SK-N-SH treated with all-trans-retinoic acid at 6 μM for 48 hours (cell line): ENCODE data around the gene CFAP221.

ENCODE experiments used
- ARNTL ChIP-seq: fragments of 450-650 bp; formaldehyde crosslinking; IDR thresholded peaks from 2 replicates; pipeline ENCODE4 v1.5.0; 2020; ENCODE audit warnings: low read depth, mild to moderate bottlenecking, moderate library complexity, borderline replicate concordance
- ESRRG ChIP-seq: fragments of 250-450 bp; sonication (Bioruptor Pico); IDR thresholded peaks from 2 replicates; pipeline ENCODE4 v1.6.1; 2021; ENCODE audit warnings: mild to moderate bottlenecking
- GLIS3 ChIP-seq: fragments of 250-450 bp; sonication (Bioruptor Pico); IDR thresholded peaks from 2 replicates; pipeline ENCODE4 v1.5.0; 2020; ENCODE audit warnings: mild to moderate bottlenecking, moderate library complexity
- OSR1 ChIP-seq: fragments of 250-450 bp; sonication (Bioruptor Pico); IDR thresholded peaks from 2 replicates; pipeline ENCODE4 v1.8.0; 2022; ENCODE audit warnings: moderate library complexity, mild to moderate bottlenecking, inconsistent platforms
- PATZ1 ChIP-seq: fragments of 250-450 bp; sonication (Bioruptor Pico); IDR thresholded peaks from 2 replicates; pipeline ENCODE4 v1.8.0; 2020; ENCODE audit warnings: mild to moderate bottlenecking, moderate library complexity, borderline replicate concordance
- RARB ChIP-seq: fragments of 250-450 bp; sonication (Bioruptor Pico); IDR thresholded peaks from 2 replicates; pipeline ENCODE4 v1.8.0; 2021; ENCODE audit warnings: mild to moderate bottlenecking, moderate library complexity
- SNAI2 ChIP-seq: fragments of 250-450 bp; sonication (Bioruptor Pico); IDR thresholded peaks from 2 replicates; pipeline ENCODE4 v1.5.0; 2020; ENCODE audit warnings: mild to moderate bottlenecking, moderate library complexity
- TOX ChIP-seq: fragments of 250-450 bp; sonication (Bioruptor Pico); IDR thresholded peaks from 2 replicates; pipeline ENCODE4 v1.8.0; 2021; ENCODE audit warnings: mild to moderate bottlenecking, moderate library complexity, borderline replicate concordance
- TSHZ2 ChIP-seq: fragments of 250-450 bp; sonication (Bioruptor Pico); IDR thresholded peaks from 2 replicates; pipeline ENCODE4 v1.5.0; 2020; ENCODE audit warnings: mild to moderate bottlenecking, moderate library complexity
- ZC3H10 ChIP-seq: fragments of 250-450 bp; sonication (Bioruptor Pico); IDR thresholded peaks from 2 replicates; pipeline ENCODE4 v1.5.1; 2021; ENCODE audit warnings: mild to moderate bottlenecking, moderate library complexity
- ZFP3 ChIP-seq: fragments of 250-450 bp; sonication (Bioruptor Pico); IDR thresholded peaks from 2 replicates; pipeline ENCODE4 v1.5.0; 2020; ENCODE audit warnings: mild to moderate bottlenecking, moderate library complexity
- ZNF565 ChIP-seq: fragments of 450-650 bp; formaldehyde crosslinking; conservative IDR thresholded peaks from 2 replicates; pipeline ENCODE4 v1.5.0; 2020; ENCODE audit warnings: low read depth, mild to moderate bottlenecking, moderate library complexity
- TF ChIP-seq, protein P1 (sequence below): fragments of 250-450 bp; sonication (Bioruptor Pico); IDR thresholded peaks from 2 replicates; pipeline ENCODE4 v1.5.1; 2020; ENCODE audit warnings: low read depth, mild to moderate bottlenecking, moderate library complexity

DNA sequence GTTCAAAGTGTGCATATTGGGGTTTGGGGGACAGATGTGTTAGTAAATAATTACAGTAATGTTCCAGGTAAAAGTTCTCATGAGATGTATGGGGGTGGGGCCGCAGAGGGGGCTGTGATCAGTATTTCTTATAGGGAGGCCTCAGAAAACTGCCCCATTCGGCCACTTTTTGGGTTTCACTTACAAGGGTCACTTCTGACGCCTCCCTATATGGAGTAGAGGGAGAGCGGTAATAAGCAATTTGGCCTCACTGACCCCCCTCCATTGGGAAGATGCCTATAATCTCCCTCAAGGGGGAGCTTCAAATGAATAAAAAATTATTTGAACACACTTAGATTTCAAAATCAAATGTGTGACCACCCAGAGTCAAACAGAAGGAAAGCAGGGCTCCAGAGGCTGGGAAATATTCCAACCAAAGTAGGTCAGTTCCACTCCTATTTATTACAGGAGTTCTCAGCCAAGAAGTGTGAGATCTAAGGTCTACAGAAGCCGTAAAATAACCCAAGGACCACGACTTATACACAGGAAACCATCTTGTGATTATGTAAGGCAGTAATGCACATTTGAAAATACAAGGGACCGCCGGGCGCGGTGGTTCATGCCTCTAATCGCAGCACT is 22.7 kb upstream of the CFAP221 start:
- TF ChIP-seq ZFP3 (CRISPR knock-in tag) = no peak
- TF ChIP-seq, protein P1, sequence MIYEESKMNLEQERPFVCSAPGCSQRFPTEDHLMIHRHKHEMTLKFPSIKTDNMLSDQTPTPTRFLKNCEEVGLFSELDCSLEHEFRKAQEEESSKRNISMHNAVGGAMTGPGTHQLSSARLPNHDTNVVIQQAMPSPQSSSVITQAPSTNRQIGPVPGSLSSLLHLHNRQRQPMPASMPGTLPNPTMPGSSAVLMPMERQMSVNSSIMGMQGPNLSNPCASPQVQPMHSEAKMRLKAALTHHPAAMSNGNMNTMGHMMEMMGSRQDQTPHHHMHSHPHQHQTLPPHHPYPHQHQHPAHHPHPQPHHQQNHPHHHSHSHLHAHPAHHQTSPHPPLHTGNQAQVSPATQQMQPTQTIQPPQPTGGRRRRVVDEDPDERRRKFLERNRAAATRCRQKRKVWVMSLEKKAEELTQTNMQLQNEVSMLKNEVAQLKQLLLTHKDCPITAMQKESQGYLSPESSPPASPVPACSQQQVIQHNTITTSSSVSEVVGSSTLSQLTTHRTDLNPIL (CRISPR knock-in tag) = no peak
- no peak for TF ChIP-seq PATZ1 (CRISPR knock-in tag)
- no peak for TF ChIP-seq ESRRG (CRISPR knock-in tag)
- TF ChIP-seq GLIS3 (CRISPR knock-in tag) = no peak
- TF ChIP-seq ARNTL = no peak
- TF ChIP-seq SNAI2 (CRISPR knock-in tag) = no peak
- no peak for TF ChIP-seq OSR1 (CRISPR knock-in tag)
- TF ChIP-seq TSHZ2 (CRISPR knock-in tag) = no peak
- TF ChIP-seq TOX (CRISPR knock-in tag) = no peak
- TF ChIP-seq ZNF565 (CRISPR knock-in tag) = no peak
- no peak for TF ChIP-seq ZC3H10
- TF ChIP-seq RARB = no peak
